RCC 7860 (cell line): ENCODE measurements around the gene PELI1.

Experiments
- DNase-seq: peaks from one replicate; pipeline ENCODE4 v3.0.0-alpha.2; 2015; ENCODE audit warnings: low spot score
- FAIRE-seq: peaks from 2 replicates; lab custom pipeline; 2012; peaks lifted over from hg19 to GRCh38; lab: Jason Lieb, UNC

Gene PELI1

GRCh38 chr2:64162516-64162915 is 18.3 kb upstream of the PELI1 start:
- FAIRE-seq (no peak), DNase-seq (no peak)

GRCh38 chr2:64157792-64158191 is 13.6 kb upstream of the PELI1 start:
- DNase-seq (no peak), FAIRE-seq (no peak)

GRCh38 chr2:64153811-64154210 is 9.6 kb upstream of the PELI1 start:
- FAIRE-seq = no peak
- DNase-seq = no peak

GRCh38 chr2:64151476-64151875 is 7.3 kb upstream of the PELI1 start:
- no peak for DNase-seq
- FAIRE-seq = no peak

GRCh38 chr2:64145714-64146113 is 1.5 kb upstream of the PELI1 start:
- DNase-seq (no peak), FAIRE-seq (no peak)

GRCh38 chr2:64145119-64145518 is 899 bp upstream of the PELI1 start:
- FAIRE-seq (no peak), DNase-seq (no peak)

GRCh38 chr2:64143169-64144056 is 807 bp downstream of the PELI1 start:
- FAIRE-seq (no peak), DNase-seq (no peak)

GRCh38 chr2:64142741-64143168 is 1.5 kb downstream of the PELI1 start:
- DNase-seq = no peak
- FAIRE-seq = no peak

GRCh38 chr2:64141674-64142405 is 2.4 kb downstream of the PELI1 start:
- DNase-seq = no peak
- FAIRE-seq = no peak

- DNase-seq (no peak), FAIRE-seq (no peak)
Observed at GRCh38 chr2:64140665-64141200, 3.5 kb downstream of the PELI1 start.

- no peak for FAIRE-seq
- no peak for DNase-seq
Observed at GRCh38 chr2:64139956-64140355, 4.3 kb downstream of the PELI1 start.

GRCh38 chr2:64137996-64138395 is 6.2 kb downstream of the PELI1 start:
- DNase-seq = no peak
- FAIRE-seq = no peak

GRCh38 chr2:64137567-64137966 is 6.7 kb downstream of the PELI1 start:
- DNase-seq (no peak), FAIRE-seq (no peak)

GRCh38 chr2:64135421-64135820 is 8.8 kb downstream of the PELI1 start:
- no peak for FAIRE-seq

GRCh38 chr2:64134813-64135212 is 9.4 kb downstream of the PELI1 start:
- FAIRE-seq (no peak), DNase-seq (no peak)

More at GRCh38 chr2:64135421-64135820, 8.8 kb downstream of the PELI1 start:
- DNase-seq = no peak

GRCh38 chr2:64133828-64134227 is 10.4 kb downstream of the PELI1 start:
- FAIRE-seq = peak; percentile 73
- peak; percentile 62 for DNase-seq

- no peak for DNase-seq
- no peak for FAIRE-seq
Observed at GRCh38 chr2:64133354-64133753, 10.9 kb downstream of the PELI1 start.

- no peak for DNase-seq
- peak; percentile 35 for FAIRE-seq
Observed at GRCh38 chr2:64130333-64130732, 13.9 kb downstream of the PELI1 start.

GRCh38 chr2:64128943-64129391 is 15.3 kb downstream of the PELI1 start:
- no peak for DNase-seq
- no peak for FAIRE-seq

- DNase-seq (no peak), FAIRE-seq (no peak)
Observed at GRCh38 chr2:64128406-64128805, 15.8 kb downstream of the PELI1 start.

GRCh38 chr2:64127119-64127518 is 17.1 kb downstream of the PELI1 start:
- FAIRE-seq (no peak), DNase-seq (no peak)

- FAIRE-seq (peak; percentile 18), DNase-seq (no peak)
Observed at GRCh38 chr2:64126601-64127000, 17.6 kb downstream of the PELI1 start.
